GM21390 (cell line): Measurements from ENCODE around the gene PPP1R3F.
"Not testable (repeated sequence)": the region's sequence is repeated elsewhere in the genome, so short reads cannot be mapped to it uniquely, and the experiment has no call there.

Source experiments
- ATAC-seq: cut with Tn5 transposase; IDR thresholded peaks from one replicate; pipeline ENCODE4 v1.9.1; 2021; ENCODE audit not compliant: unreplicated experiment

PPP1R3F gene

GRCh38 chrX:49308604-49309269, 39.1 kb downstream of the PPP1R3F start:
- no peak for ATAC-seq

- ATAC-seq: no peak
Measured at GRCh38 chrX:49309401-49309981, 39.9 kb downstream of the PPP1R3F start.

GRCh38 chrX:49310371-49310770, 40.8 kb downstream of the PPP1R3F start:
- no peak for ATAC-seq

GRCh38 chrX:49312176-49312575, 42.6 kb downstream of the PPP1R3F start:
- ATAC-seq: no peak

GRCh38 chrX:49316085-49316484, 46.5 kb downstream of the PPP1R3F start:
- ATAC-seq: no peak

GRCh38 chrX:49321737-49322136, 52.1 kb downstream of the PPP1R3F start, which contains the start of gene GAGE12J:
TSS of gene GAGE12J (plus strand) at chrX:49322037. CDS start at chrX:49323194, 1,157 bp downstream.
- not testable (repeated sequence) for ATAC-seq

- ATAC-seq: not testable (repeated sequence)
Measured at GRCh38 chrX:49322266-49322665, 52.7 kb downstream of the PPP1R3F start.

GRCh38 chrX:49323735-49324134, 54.1 kb downstream of the PPP1R3F start:
- not testable (repeated sequence) for ATAC-seq

GRCh38 chrX:49330421-49330820, 60.8 kb downstream of the PPP1R3F start:
- ATAC-seq: not testable (repeated sequence)

GRCh38 chrX:49331282-49331681, 61.7 kb downstream of the PPP1R3F start, which contains the start of gene GAGE13:
TSS of gene GAGE13 (plus strand) at chrX:49331582. CDS start at chrX:49332738, 1,156 bp downstream.
- ATAC-seq: not testable (repeated sequence)

- not testable (repeated sequence) for ATAC-seq
Measured at GRCh38 chrX:49331841-49332240, 62.2 kb downstream of the PPP1R3F start.
